COR-L47 (cell line): ENCODE results near the gene DNAJC17.

Experiments used
- DNase-seq: peaks from one replicate; lab custom pipeline; 2025; lab: John Stamatoyannopoulos, UW

DNAJC17 gene

GRCh38 chr15:40807028-40807887 is at the start of gene DNAJC17, which contains the start of gene ZFYVE19:
Gene DNAJC17, minus strand, starts transcription at chr15:40807473. Its CDS starts 27 bp downstream, at chr15:40807446.
Gene ZFYVE19, plus strand, starts transcription at chr15:40807089. Its CDS starts 501 bp downstream, at chr15:40807590.
- DNase-seq = peak; percentile 95

- DNase-seq = no peak
Observed at GRCh38 chr15:40856746-40857145, 49.5 kb upstream of the DNAJC17 start.

- no peak for DNase-seq
Observed at GRCh38 chr15:40855706-40856234, 48.5 kb upstream of the DNAJC17 start.

GRCh38 chr15:40854161-40854560 is 46.9 kb upstream of the DNAJC17 start:
- no peak for DNase-seq

- DNase-seq = no peak
Observed at GRCh38 chr15:40853241-40853890, 46.1 kb upstream of the DNAJC17 start.

- no peak for DNase-seq
Observed at GRCh38 chr15:40852529-40852928, 45.3 kb upstream of the DNAJC17 start.

- DNase-seq = no peak
Observed at GRCh38 chr15:40850576-40851112, 43.4 kb upstream of the DNAJC17 start.

- peak; percentile 47 for DNase-seq
Observed at GRCh38 chr15:40847223-40847961, 40.1 kb upstream of the DNAJC17 start.

GRCh38 chr15:40846841-40847222 is 39.6 kb upstream of the DNAJC17 start:
- DNase-seq = no peak

GRCh38 chr15:40845511-40846284 is 38.4 kb upstream of the DNAJC17 start:
- DNase-seq = peak; percentile 26

- DNase-seq = no peak
Observed at GRCh38 chr15:40845036-40845435, 37.8 kb upstream of the DNAJC17 start.

- DNase-seq = peak; percentile 8
Observed at GRCh38 chr15:40844696-40845030, 37.4 kb upstream of the DNAJC17 start.

- peak; percentile 23 for DNase-seq
Observed at GRCh38 chr15:40843885-40844695, 36.8 kb upstream of the DNAJC17 start, which contains the start of gene SPINT1. Gene SPINT1, plus strand, starts transcription at chr15:40844048. Its CDS starts 507 bp downstream, at chr15:40844555.

- no peak for DNase-seq
Observed at GRCh38 chr15:40843261-40843884, 36.1 kb upstream of the DNAJC17 start.

- no peak for DNase-seq
Observed at GRCh38 chr15:40841741-40842140, 34.5 kb upstream of the DNAJC17 start.

GRCh38 chr15:40838756-40839155 is 31.5 kb upstream of the DNAJC17 start:
- DNase-seq = no peak

GRCh38 chr15:40836020-40836419 is 28.7 kb upstream of the DNAJC17 start:
- DNase-seq = no peak

- no peak for DNase-seq
Observed at GRCh38 chr15:40832903-40833302, 25.6 kb upstream of the DNAJC17 start.

GRCh38 chr15:40831861-40832260 is 24.6 kb upstream of the DNAJC17 start:
- no peak for DNase-seq

- peak; percentile 81 for DNase-seq
Observed at GRCh38 chr15:40830884-40831283, 23.6 kb upstream of the DNAJC17 start.
